ENCODE results near the gene GPR158.

GRCh38 chr10:25191162-25191895 lies 16.5 kb downstream of the GPR158 start:
- no peak for TF ChIP-seq HNRNPUL1 (IDR thresholded peaks at IDR 0.05; ENCODE audit: low read length)
- TF ChIP-seq EP300 (IDR thresholded peaks at IDR 0.05; ENCODE audit: low read length), result no peak
- no peak for TF ChIP-seq SRSF7 (optimal IDR thresholded peaks at IDR 0.05; ENCODE audit: low read depth, low read length)
- TF ChIP-seq PRDM10 (IDR thresholded peaks at IDR 0.05; ENCODE audit: partially characterized antibody), result no peak
- TF ChIP-seq CBX3 (IDR thresholded peaks at IDR 0.05; ENCODE audit: borderline replicate concordance in 1 of 2, low read length in 2 of 2), result no peak
- TF ChIP-seq CEBPB (tag; IDR thresholded peaks at IDR 0.05), result no peak
- no peak for TF ChIP-seq ATF3 (IDR thresholded peaks at IDR 0.05)
- TF ChIP-seq ATF3 (CRISPR knock-in tag; conservative IDR thresholded peaks at IDR 0.05), result no peak
